GM18517 (cell line): ENCODE measurements around the gene KRT1.
"Not testable (repeated sequence)": the region's sequence is repeated elsewhere in the genome, so short reads cannot be mapped to it uniquely, and the experiment has no call there.

Source experiments
- ATAC-seq: cut with Tn5 transposase; IDR thresholded peaks from one replicate; pipeline ENCODE4 v1.9.1; 2021; ENCODE audit warnings: mild to moderate bottlenecking, moderate library complexity; ENCODE audit not compliant: unreplicated experiment

The KRT1 gene

DNA sequence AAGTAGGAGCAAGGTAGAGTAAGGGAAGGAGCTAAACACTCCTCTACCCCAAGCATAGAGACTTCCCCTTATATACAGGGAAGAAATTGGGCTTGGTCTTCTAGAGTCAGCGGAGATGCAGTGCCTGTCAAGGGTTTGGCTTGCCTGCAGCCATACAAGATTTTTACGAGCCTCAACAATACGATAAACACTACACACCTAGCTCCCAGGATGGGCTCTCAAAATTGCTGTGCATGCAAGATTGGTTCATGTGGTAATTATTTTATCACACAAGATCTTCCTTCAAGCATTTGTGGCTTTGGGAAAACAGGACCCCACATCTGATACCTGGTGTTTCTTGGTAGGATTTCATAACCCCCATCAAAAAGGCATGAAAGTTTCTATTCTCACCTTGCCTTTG lies at the start of gene KRT1:
TSS of gene KRT1 (minus strand) at position 45 of the 400 bp plus-strand sequence. CDS start 59 bp downstream, outside the sequence.
- ATAC-seq: no peak

DNA sequence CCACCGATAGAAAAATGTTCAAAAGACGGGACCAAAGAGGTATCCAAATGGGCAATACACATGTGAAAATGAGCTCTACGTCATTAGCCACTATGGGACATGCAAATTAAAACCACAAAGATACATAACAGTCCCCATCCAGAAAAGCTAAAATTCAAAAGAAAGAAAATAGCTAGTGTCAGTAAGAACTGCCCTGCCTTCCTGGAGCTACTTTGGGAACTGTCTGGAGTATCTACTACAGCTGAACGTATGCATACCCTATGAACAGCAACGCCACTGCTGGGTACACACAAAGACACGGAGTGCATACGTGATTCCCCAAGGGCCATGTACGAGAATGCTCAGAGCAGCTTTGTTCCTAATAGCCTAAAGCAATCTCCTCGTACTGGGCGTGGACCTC lies 48.9 kb upstream of the KRT1 start:
- ATAC-seq: no peak

- no peak for ATAC-seq
Observed at GRCh38 chr12:52728374-52728773, 48.2 kb upstream of the KRT1 start.

- no peak for ATAC-seq
Observed at GRCh38 chr12:52727037-52727436, 46.8 kb upstream of the KRT1 start.

DNA sequence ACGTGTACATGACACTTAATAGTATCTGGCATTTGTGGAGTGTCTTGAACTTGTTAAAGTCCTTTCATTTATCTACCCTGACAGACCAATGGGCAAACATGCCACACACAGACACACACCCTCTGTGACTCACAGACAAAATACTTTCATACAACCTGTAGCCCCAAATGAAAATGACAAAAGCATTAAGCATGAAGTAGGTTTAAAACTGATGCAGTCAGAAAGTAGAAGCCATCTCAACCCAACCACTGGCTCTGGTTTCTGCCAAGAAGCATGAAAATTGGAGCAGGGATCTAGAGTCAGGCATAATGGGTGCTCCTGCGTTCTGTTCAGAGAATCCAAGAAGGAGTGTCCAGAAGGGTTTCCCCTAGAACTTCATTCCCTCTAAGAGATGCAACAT lies 46.2 kb upstream of the KRT1 start:
- ATAC-seq: no peak

- ATAC-seq: no peak
Observed at GRCh38 chr12:52724384-52724783, 44.2 kb upstream of the KRT1 start.

DNA sequence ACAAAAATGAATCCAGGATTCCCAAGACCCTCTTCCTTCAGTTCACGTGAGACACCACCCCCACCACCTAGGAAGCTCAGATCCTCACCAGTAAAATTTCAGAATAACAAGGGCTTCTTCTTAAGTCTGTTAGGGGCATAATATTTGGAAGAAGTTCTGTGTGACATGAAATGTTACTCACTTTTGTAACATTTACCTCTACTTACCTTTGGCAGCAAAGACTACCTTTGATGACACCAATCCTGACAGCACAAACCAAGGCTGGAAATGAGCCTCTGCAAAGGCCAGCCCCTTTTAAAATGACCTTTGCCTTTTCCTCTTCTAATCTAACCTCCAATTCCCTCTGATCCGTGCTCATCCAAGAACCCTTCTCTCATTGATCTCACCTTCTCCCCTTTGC lies 42.5 kb upstream of the KRT1 start:
- ATAC-seq: no peak

GRCh38 chr12:52721838-52722470 lies 41.7 kb upstream of the KRT1 start:
- ATAC-seq: no peak

DNA sequence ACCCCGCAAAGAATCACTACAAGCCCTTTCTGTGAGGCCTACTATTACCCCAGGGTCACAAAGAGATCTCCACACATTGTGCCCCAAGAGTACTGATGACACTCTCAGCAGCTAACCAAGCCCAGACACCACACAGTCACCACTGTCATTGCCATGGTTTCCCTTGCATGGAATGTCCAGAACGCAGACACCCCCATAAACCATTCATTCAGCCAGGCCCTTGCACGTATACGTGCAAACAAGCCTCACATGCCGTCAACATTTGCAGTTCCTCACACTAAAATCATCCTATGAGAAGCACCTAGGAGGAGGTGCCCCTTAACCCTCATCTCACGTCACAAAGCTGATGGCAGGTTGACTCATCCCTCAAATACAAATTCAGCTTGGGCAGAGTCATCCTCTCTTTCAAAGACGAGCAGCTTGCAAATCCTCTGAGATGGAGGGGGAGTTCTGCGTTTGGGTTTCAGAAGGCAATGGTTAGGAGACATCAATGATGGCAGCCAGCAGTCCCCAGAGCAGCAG lies 40.2 kb upstream of the KRT1 start:
- ATAC-seq: no peak

GRCh38 chr12:52716061-52716460 lies 35.9 kb upstream of the KRT1 start:
- ATAC-seq: no peak

GRCh38 chr12:52715416-52715815 lies 35.2 kb upstream of the KRT1 start:
- ATAC-seq: no peak

- no peak for ATAC-seq
Observed at GRCh38 chr12:52714887-52715281, 34.7 kb upstream of the KRT1 start.

GRCh38 chr12:52713960-52714886 lies 34.0 kb upstream of the KRT1 start:
- no peak for ATAC-seq

DNA sequence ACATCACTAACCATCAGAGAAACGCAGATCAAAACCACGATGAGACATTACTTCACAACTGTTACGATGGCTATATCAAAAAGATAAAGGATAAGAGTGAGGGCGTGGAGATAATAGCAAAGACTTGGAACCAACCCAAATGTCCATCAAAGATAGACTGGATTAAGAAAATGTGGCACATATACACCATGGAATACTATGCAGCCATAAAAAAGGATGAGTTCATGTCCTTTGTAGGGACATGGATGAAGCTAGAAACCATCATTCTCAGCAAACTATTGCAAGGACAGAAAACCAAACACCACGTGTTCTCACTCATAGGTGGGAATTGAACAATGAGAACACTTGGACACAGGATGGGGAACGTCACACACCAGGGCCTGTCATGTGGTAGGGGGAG lies 31.9 kb upstream of the KRT1 start:
- not testable (repeated sequence) for ATAC-seq

DNA sequence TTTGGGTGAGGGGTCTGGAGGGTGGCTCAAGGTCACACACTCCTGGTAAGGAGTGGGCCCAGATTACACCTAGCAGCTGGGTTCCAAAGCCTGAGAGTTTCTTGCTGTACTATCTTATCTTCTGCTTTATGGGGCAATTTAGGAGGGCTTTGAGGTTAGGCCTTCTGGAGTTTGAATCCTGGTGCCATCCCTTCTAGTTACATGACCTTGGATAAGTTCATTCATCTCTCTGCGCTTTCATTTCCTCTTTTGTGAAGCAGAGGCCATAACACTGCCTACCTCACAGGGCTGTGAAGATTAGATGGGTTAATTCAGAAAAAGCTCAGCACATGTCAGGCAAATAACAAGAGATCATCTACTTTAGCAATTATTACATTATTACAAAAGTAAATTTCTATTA lies 30.5 kb upstream of the KRT1 start:
- no peak for ATAC-seq

GRCh38 chr12:52708010-52708409 lies 27.8 kb upstream of the KRT1 start:
- no peak for ATAC-seq

- ATAC-seq: no peak
Observed at GRCh38 chr12:52704464-52704863, 24.3 kb upstream of the KRT1 start.

DNA sequence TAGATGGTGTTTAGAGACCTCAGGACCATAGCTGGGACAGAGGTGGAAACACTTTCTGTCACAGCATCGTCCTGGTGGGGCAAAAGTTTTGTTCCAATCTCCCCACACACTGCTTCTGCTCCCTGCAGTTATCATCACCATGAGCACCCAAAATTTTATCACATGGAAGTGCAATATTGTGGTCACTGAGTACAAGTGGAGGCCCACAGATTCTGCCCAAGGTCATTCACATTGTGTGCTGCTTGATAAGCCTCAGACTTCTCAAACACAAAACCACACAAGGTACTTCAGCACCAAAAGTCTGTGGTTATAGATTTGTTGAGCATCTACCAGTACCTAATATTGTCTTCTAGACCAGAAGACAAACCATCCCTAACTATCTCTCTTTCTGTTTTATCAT lies 23.7 kb upstream of the KRT1 start:
- ATAC-seq: no peak

GRCh38 chr12:52703424-52703823 lies 23.2 kb upstream of the KRT1 start, which contains the start of gene KRT77:
Gene KRT77 (minus strand): TSS chr12:52703524. CDS start chr12:52703434, 90 bp downstream.
- no peak for ATAC-seq

- no peak for ATAC-seq
Observed at GRCh38 chr12:52702338-52702737, 22.1 kb upstream of the KRT1 start.

DNA sequence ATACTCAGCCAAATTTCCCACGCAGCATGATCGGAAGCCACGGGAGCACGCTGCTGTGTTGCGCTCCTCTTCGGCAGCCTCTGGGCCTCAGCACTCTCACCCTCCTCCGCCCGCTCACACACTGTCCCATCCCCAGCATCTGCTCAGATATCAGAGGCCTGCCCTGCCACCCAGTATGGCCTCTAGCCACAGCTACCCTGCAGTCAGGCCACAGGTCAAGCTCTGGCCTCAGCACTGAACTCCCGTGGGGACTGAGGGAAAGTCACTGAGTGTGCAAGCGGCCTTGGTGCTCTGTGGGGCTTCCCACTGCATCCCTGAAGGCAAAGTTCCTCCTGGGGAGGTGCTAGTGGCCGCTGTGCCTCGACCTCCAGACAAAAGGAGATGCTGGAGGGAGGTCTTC lies 21.1 kb upstream of the KRT1 start:
- no peak for ATAC-seq

GRCh38 chr12:52699960-52700359 lies 19.8 kb upstream of the KRT1 start:
- no peak for ATAC-seq
